SIG-M5 (cell line): Measurements from ENCODE around the gene CENPB.

ENCODE experiments used
- DNase-seq: peaks from one replicate; lab custom pipeline; 2025; lab: John Stamatoyannopoulos, UW

CENPB gene

DNA sequence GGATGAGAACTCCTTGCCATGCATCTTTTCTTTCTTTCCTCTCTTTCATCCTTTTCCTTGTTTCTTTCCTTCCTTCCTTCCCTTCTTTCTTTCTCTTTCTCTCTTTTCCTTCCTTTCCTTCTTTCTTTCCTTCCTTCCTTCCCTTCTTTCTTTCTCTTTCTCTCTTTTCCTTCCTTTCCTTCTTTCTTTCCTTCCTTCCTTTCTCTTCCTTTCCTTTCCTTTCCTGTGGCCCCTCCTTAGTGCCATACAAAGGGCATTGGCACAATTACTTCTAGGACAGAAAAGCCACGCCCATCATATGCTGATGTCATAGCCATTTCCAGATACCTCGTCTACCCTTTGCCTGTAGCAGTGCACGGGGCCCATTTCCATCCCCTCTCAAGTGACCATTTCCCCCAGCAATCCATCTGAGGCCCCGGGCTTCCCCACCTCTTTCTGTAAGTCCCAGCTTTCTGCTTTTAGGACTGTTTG lies 2.2 kb upstream of the CENPB start:
- DNase-seq, result no peak

DNA sequence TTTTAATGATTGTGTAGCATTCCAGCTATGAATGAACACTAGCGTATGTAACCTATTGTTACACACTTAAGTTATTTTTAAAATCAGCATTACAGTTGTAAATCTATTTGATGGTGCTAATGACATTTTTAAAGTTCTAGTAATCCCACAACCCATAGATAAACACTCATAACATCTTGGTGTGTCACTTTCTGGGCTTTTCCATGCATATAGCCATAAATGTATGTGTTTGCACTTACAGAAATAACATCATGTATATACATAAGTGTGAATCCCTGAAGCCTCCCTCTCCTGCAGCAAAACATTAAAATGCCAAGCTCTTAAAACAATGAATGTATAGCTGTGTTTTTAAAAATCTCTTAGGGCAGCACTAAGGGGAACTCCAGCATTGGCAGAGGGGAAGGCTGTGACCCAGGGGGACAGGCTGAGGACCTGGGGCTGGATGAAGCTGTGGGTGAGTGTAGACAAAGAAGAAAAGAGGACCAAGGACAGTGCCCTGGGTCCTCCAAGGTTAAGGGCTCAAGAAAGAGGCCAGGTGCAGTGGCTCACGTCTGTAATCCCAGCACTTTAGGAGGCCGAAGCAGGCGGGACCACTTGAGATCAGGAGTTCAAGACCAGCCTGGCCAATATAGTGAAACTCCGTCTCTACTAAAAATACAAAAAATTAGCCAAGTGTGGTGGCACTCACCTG lies 929 bp upstream of the CENPB start:
- DNase-seq, result no peak

DNA sequence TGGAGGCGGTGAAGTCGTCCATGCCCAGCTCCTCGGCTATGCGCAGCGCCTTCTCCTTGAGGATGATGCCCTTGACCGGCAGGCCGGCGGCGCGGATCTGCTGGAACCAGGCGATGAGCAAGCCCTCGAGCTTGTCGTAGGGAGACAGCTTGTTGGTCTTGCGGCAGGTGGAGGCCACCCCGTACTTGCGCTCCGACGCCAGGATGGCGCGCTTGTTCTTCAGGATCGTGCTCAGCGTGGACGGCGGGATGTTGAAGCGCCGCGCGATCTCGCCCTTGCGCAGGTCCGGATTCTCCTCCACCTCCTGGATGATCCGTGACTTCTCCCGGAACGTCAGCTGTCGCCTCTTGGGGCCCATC lies 435 bp downstream of the CENPB start:
- DNase-seq, result no peak

DNA sequence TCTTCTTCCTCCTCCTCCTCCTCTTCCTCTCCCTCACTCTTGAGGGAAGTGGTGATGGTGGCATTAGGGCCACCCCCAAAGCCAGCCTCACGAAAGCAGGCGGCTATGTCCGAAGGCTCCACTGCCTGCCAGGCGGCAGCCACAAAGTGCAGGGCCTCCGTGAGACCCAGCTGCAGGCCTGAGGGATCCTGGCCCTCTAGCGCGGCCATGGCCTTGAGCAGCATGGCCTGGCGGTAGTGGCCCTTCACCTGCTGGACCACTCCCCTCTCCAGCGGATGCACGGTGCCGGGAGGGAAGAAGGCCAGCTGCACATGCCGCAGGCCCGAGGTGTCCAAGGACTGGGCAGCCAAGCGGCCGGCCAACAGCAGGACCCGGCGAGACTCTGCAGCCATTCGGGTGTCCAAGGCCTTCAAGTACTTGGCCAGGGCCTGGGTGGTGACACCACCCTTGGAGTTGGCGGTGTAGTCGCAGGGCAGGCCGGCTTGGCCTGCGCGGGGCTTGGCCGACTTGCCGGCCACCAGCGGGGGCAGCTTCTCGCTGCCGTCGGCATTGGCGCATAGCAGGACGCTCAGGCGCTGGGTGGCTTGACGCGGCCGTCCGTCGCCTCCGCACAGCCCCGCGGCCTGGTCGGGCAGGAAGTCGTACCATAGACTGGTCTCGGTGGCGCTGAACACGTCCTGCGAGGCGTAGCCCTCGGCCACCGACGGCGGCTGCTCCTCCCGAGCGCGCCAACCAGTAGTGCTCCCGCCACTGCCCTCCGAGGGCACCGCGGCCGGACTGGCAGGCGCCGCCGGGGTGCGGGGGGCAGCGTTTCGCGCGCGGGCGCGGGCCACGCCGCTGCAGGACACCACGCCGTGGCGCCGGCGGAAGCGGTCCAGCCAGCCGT lies 1.1 kb downstream of the CENPB start:
- no peak for DNase-seq

DNA sequence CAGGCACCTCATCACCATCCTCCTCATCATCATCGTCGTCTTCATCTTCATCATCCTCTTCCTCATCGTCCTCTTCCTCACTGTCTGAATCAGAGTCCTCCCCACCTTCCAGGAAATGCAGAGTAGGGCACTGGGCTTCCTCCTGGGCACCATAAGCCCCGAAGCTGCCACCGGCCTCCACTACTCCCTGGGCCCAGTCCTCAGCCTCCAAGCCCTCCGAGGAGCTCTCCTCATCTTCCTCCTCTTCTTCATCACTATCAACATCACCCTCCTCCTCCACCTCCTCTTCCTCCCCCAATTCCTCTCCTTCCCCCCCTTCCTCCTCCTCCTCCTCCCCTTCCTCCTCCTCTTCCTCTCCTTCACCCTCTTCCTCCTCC lies 1.7 kb downstream of the CENPB start:
- DNase-seq, result no peak

DNA sequence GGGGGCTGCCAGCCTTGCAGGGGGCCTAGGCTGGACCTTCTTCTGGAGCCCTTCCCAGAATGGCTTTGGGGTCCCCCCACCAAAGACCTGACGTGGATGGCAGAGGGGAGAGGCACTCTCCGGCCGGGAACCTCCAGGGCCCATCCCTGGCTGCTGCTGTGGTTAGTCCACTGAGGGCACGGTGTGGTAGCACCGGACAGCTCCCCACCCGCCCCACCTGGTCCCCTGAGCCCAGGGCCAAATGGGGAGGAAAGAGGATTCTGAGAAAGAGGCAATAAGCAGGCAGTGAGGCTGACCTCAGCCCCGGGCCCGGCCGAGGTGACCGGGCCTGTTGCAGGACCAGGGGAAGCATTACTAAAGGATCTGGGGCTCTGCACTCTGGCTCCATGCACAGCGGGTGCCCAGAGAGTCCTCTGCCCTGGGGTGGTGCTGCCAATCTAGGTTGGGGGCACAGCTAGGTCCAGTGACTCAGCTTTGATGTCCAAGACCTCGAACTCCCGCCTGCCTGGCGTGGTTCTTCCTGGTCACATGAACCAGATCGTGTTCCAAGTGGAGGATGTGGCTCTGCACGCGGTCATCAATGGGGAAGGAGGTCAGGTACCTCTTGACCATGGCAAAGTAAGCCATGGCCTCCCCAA lies 2.2 kb downstream of the CENPB start:
- DNase-seq, result no peak

DNA sequence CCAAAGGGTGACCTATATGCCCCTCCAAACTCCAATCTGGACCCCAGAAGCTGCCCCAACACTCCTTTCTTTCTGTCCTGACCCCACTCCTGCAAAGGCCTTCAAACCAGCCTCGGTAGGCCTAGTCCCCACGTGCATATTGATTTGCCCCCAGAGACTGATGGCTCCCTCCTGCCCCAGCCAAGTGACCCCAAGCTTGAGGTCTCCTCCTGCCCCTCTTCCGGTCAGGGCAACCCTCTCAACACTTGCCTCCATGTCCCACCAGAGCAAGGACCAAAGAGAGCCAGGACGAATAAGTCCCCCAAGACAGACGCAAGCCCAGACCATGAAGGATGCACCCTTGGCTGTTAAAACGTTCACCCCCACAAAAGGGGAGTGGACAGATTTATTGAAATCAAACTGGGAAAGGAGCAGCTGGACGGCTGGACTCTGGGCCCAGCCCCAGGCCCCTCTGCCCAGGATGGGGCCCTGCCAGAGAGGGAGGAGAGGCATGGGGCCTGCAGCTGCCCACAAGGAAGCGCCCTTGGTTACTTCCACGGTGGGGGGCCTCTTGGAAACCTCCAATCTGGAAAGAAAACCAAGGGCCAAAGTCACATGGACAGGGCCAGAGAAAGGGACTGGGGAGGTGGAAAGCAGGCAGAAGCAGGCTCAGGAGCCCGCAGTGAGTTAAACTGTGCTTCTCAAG lies 2.9 kb downstream of the CENPB start:
- no peak for DNase-seq

DNA sequence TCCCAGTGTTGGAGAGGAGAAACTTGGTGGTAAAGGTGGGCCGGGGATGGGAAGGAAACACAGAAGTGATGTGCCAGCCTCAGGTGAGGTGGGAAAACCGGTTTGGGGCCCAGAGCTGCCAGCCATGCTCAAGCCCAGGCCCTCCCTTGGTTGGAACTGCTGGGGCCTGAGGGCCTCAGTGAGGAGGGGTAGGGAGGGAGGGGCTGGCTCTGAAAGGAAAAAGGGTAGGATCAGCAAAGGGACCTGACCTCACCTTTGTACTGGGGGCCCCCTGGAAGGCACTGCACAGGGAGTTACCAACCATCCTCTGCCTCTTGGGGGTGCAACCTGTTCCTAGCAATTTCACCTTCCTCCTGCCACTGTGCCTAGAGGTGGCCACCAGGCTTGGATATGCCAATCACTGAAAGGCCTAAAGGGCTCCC lies 3.5 kb downstream of the CENPB start:
- no peak for DNase-seq

DNA sequence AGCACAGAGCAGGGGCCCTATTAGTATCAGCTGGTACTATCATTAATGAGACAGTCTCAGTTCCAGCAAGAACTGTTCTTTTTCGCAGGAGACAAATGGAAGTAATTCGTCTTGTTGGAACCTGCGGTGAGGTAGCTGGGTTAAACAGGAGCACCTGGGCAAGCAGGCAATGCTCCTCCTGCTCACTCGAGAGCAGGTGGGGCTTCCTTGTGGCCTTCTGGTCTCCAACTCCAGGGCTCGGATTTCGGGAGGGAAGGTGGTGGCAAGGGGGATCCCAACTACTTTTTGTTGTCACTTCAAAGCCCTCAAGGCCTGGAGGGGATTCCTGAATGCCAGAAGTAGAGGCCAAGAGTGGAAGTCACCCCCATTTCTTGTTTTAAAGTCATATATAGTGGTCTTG lies 3.9 kb downstream of the CENPB start:
- no peak for DNase-seq

DNA sequence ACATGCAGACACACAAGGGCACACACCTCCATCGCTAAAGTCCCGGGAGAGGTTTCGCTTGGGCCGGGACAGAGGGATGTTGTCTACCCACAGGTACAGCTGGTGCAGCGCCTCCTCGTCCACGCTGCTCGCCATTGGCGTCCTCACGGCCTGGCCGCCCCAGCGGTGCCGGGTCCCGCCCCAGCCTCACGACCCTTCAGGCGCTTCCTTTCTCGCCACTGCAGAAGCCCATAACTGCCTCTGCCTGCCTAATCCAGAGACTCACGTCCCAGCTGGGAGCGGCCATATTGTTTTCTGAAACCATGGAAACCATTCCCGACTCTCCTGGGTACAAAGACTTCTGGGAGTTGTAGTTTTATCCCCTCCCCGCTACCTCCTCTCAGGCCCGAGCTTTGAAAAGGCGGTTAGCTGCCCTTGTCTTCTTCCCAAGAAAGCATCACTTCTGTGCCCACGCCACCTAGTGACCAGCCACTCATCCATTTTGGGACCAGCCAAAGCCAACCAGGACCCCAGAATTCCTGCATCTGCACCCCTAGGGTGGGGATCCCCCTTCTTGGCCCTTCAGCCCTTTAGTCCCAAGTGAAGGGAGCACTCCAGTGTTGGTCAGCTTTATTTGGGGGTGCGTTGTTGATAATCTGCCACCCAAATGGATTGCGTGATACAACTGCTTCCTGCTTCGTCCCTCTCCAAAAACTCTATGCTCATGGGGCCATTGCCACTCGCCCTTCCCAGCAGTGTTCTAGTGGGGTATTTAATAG lies 5.2 kb downstream of the CENPB start, which contains the start of gene SPEF1:
SPEF1 (minus strand) TSS at position 296 of the 758 bp plus-strand sequence; CDS start at position 135, 161 bp downstream.
- peak; percentile 82 for DNase-seq

DNA sequence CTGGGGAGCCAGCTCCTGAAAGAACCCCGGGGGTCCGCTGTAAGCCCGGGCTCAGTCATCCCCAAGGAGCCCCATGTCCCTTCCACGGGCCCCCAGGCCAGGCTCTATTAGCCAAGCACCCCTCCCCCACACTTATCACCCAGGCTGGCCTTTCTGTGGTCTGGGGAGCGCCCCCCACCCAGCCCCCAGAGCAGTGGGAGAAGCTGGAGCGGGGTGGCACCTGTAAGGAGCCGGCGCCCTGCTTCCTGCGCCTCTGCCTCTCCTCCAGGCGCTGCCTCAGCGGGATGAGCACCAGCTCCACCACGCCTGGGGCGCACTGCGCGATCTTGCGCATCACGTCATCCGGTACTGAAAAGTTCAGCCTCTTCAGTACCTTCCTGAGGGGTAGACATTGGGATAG lies 7.6 kb downstream of the CENPB start:
- no peak for DNase-seq

DNA sequence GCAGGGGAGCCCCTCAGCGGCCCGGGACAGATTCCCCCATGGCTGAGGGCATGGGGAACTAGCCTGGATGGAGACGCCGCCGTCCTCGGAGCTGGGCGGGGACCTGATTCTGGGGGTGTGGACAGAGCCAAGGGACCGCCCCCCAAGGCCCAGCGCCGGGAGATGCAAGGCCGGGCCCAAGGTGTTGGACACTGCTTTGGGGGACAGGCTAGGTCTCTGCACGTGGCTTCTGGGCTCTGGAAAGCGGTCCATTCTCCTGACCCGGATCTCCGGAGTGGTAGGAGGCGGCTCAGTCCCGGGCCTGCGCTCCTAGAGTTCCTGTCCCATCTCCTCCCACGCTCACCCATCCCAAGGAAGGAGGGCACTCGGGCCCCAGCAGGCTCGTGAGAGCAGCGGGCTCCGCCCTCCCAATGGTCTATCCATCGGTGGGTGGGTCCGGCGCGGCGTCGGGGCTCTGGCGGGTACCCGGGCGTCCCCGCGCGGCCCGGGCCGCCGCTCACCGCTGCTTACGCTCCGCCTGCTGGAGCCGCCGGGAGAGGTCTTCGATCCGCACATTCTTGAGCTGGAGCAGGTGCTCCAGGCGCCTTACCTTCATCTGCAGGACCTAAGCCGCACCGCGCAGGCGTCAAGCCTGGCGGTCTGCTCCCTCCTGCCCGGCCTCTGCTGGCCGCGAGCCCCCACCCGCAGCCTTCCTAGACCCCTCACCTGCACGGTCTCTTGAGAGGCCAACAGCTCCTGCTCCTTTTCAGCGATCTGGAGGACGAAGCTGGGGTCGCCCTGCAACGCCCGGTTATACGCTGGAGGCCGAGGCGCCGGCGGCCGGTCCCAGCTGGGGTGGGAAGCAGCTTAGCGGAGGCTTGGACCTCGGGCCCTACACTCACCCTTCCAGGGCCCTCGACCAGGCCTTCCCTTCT lies 8.6 kb downstream of the CENPB start:
- DNase-seq, result no peak

DNA sequence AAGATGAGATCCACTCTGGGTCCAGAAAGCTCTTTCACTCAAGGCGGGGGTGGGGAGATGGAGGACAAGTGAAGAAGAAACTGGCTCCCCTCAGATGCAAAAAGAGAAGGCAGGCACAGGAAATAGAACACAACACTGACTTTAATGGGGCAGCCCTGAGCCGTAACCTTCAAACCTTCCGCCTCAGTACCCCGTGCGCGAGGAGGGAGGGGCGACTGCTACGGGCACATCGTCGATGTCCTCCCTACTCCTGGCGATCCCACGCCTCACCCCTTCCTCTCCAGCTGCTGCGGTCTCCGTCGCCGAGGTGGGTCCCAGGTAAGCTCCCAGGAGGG lies 9.2 kb downstream of the CENPB start:
- no peak for DNase-seq

DNA sequence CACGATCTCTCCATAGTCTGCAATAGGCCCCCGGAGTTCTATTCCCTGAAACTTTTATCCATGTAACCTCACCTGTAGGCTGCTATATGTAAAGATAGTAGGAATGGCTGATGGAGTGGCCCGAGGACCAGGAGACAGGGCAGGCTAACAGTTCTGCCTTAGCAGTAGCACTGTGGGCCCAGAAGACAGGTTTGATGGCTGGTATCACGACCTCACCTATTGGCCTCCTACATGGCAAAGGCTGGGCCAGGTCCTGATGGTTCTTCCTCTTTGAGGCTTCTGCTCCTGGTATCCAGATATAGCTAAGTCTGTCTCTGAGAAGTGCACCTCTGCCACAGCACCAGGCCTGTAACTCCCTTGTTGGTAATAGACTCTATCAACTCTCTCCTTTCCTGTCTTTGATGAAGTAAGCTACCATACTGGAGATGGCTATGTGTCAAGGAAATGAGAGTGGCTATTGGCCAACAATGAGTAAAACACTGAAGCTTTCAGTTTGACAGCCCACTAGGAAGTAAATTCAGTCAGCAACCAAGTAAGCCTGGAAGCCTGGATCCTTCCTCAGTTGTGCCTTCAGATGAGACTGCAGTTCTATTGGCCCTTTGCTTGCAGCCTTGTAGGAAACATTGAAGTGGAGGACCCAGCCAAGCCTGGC lies 11.0 kb downstream of the CENPB start:
- DNase-seq, result no peak

DNA sequence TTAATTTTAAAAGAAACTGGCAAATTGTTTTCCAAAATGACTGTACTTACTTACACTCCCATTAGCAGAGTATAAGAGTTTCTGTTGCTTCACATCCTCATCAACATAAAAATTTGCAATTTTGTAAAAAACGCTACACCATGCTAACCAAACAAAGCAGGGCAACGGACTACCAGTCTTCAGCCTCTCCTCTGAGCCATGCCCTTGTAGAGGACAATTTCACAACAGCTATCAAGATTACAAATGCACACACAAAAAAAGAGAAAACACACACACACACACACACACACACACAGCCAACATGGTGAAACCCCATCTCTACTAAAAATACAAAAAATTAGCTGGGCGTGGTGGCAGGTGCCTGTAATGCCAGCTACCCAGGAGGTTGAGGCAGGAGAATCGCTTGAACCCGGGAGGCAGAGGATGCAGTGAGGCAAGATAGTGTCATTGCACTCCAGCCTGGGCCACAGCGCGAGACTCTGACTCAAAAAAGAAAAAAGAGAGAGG lies 14.9 kb downstream of the CENPB start:
- DNase-seq, result no peak

DNA sequence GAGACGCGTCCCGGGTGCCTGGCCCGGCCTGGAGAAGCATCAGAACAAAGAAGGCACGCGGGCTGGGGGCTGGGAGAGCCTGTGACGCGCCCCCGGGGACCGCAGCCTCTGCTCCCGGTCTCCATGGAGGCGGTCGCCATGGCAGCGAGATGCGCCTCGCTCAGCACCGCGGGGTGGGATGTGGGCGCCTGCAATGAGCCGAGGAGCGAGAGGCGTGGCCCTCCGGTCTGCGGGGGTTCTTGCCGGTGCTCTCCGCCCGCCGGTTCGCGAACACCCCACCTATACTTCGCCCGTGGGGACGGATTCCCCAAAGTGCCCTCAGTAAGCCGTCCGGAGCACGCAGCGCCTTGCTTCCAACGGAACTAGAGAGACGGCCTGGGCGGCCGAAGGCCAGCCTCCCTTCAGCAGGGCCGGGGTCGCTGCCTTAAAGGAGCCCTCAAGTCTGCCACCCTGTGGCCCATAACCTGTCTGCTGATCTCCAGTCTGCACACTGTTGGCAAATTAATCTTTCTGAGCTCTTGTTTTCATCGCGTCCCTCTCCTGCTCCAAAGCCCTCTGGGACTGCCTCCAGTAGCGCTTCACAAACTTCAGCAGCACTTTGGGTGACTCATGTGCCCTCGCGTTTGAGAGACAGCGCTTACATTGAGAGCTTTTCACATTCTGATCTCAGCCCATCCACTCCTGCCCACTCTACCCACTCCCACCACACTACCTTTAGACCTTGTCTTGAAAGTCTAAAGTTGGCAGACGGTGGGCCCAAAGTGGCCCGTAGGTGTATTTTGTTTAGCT lies 18.0 kb downstream of the CENPB start:
- peak; percentile 42 for DNase-seq

DNA sequence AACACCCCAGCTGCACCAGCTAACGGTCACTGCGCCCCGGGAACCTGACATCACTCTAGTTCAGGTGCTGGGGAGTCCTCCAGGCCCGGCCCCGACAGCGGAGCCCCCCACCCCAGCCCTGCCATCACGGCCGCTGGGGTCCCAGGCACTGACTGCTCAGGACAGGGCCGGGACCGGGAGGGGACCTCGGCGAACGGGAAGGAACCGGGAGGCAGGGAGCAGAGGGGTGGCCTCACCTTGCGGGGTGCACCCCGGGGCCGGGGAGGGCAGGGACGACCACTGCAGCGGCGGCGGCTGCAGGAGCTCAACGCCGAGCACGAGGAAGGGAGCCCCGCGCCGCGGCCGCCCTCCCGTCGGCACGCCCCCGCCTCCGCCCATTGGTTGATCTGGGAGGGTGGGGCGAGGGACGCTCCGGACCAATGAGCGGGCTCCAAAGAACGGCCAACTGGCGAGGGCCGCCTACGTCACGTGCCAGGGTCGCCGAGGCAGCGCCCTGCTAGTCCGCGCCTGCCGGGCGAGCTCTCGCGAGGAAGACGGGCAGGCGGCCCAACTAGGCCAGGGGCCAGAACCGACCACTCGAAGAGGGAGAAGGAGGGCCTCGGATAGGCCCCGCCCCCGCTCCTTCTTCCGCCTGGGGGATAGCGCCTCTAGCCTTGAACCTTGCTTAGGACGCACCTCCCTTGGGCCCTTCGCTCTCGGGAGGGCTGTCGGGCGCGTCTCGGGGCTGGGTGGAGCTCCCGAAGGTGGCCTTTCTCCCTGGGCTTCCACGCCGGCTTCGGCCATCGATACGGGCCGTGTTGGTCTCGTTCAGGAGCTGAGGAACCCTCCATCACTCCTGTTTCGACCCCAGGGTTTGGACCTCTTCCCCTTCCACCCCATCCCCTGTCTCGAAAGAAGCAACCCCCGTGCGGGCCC lies 18.9 kb downstream of the CENPB start, which contains the start of gene ADISSP:
ADISSP (minus strand) TSS at position 327 of the 915 bp plus-strand sequence. CDS start 7,653 bp downstream, outside the sequence.
- DNase-seq, result peak; percentile 94

DNA sequence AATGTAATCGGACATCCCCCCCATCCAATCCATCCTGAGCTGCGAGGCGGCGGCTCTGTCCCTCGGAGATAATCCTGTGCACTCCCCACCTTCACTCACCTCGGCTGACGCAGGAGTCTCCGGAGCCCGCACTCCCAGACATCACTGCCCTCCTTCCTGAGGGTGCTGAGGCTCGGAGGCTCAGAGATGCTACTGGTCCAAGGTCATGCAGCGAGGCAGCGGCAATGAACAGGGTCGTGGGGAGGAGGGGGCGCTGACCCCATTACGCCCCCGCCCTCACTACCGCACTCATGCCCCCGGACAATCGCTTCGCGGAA lies 19.5 kb downstream of the CENPB start:
- no peak for DNase-seq
